Measurements from ENCODE around the gene TMEM163. TPM values are rescaled to one million over a fixed set of nuclear protein-coding genes. Genes with fewer than 3 reads are reported as not detected.

Gene TMEM163
- total RNA-seq, 2 experiments from 2014 or later: not detected

- DNase-seq (no peak), ATAC-seq (no peak)
- intact Hi-C loops (cut with micrococcal nuclease): no loop called here
- Mint-ChIP-seq H3K4me1 (ENCODE audit: low read depth) (no peaks in the 10 kb centered on the region), H3K27ac (no peak overlapping the region), H3K27me3 (no peaks in the 10 kb centered on the region), H3K9me3 (peaks cover 15% of the 10 kb centered on the region), H3K4me3 (no peak overlapping the region), H3K36me3 (ENCODE audit: low read depth) (peaks cover 4% of the 10 kb centered on the region)
- ChIA-PET CTCF (no interaction called here), POLR2A (no interaction called here)
- no peak for TF ChIP-seq CTCF (IDR thresholded peaks at IDR 0.05)
Observed at GRCh38 chr2:134610871-134611270, 107.9 kb downstream of the TMEM163 start.

GRCh38 chr2:134609924-134610513 lies 108.8 kb downstream of the TMEM163 start:
- TF ChIP-seq CTCF (IDR thresholded peaks at IDR 0.05): no peak
- Mint-ChIP-seq H3K27me3 (no peaks in the 10 kb centered on the region), H3K9me3 (peaks cover 15% of the 10 kb centered on the region), H3K36me3 (ENCODE audit: low read depth) (peaks cover 4% of the 10 kb centered on the region), H3K27ac (no peak overlapping the region), H3K4me1 (ENCODE audit: low read depth) (no peaks in the 10 kb centered on the region), H3K4me3 (no peak overlapping the region)
- no peak for ATAC-seq
- POLR2A ChIA-PET: no interaction called here
- no peak for DNase-seq
- CTCF ChIA-PET: no interaction called here
- intact Hi-C loops (cut with micrococcal nuclease): no loop called here

GRCh38 chr2:134603966-134604365 lies 114.8 kb downstream of the TMEM163 start:
- no peaks in the 10 kb centered on the region for H3K36me3 Mint-ChIP-seq (ENCODE audit: low read depth)
- intact Hi-C loops (cut with micrococcal nuclease): no loop called here
- CTCF ChIA-PET: no interaction called here
- peaks cover 6% of the 10 kb centered on the region for H3K27me3 Mint-ChIP-seq
- DNase-seq (no peak), ATAC-seq (no peak)
- TF ChIP-seq CTCF (IDR thresholded peaks at IDR 0.05): no peak
- POLR2A ChIA-PET: no interaction called here
- no peak overlapping the region for H3K27ac Mint-ChIP-seq
- no peaks in the 10 kb centered on the region for H3K9me3 Mint-ChIP-seq
- no peaks in the 10 kb centered on the region for H3K4me1 Mint-ChIP-seq (ENCODE audit: low read depth)
- H3K4me3 Mint-ChIP-seq: no peak overlapping the region

- Mint-ChIP-seq H3K4me3 (no peak overlapping the region), H3K36me3 (ENCODE audit: low read depth) (no peaks in the 10 kb centered on the region), H3K4me1 (ENCODE audit: low read depth) (no peaks in the 10 kb centered on the region), H3K27ac (no peak overlapping the region), H3K27me3 (peaks cover 6% of the 10 kb centered on the region), H3K9me3 (no peaks in the 10 kb centered on the region)
- DNase-seq (no peak), ATAC-seq (no peak)
- TF ChIP-seq CTCF (IDR thresholded peaks at IDR 0.05): no peak
- CTCF ChIA-PET: no interaction called here
- intact Hi-C loops (cut with micrococcal nuclease): no loop called here
- POLR2A ChIA-PET: no interaction called here
Observed at GRCh38 chr2:134602666-134603065, 116.1 kb downstream of the TMEM163 start.

- TF ChIP-seq CTCF (IDR thresholded peaks at IDR 0.05): no peak
- Mint-ChIP-seq H3K27ac (no peak overlapping the region), H3K4me1 (ENCODE audit: low read depth) (no peaks in the 10 kb centered on the region), H3K9me3 (no peaks in the 10 kb centered on the region), H3K36me3 (ENCODE audit: low read depth) (no peaks in the 10 kb centered on the region), H3K4me3 (no peak overlapping the region), H3K27me3 (peaks cover 6% of the 10 kb centered on the region)
- CTCF ChIA-PET: no interaction called here
- DNase-seq: no peak
- ATAC-seq: no peak
- POLR2A ChIA-PET: no interaction called here
- intact Hi-C loops (cut with micrococcal nuclease): no loop called here
Observed at GRCh38 chr2:134601264-134601663, 117.5 kb downstream of the TMEM163 start.
